PC-3 (cell line): ENCODE measurements around the gene KIRREL1. TPM values are rescaled to one million over a fixed set of nuclear protein-coding genes. Genes with fewer than 3 reads are reported as not detected.

Experiments used
- ATAC-seq: fragments of 200-7000 bp; cut with Tn5 transposase; 2 replicates; pipeline ENCODE4 v1.9.1; 2020; ENCODE audit warnings: mild to moderate bottlenecking, moderate library complexity
- BruUV-seq: library from RNA; stranded (reverse); fragments of 400-500 nt; replicated peaks from 2 replicates; lab custom pipeline; 2021; lab: Mats Ljungman, UMichigan
- CTCF ChIA-PET: fragments of 300-600 bp; sonication (Branson Sonifier 250); formaldehyde crosslinking; loops from one replicate; lab custom pipeline; 2022; ENCODE audit warnings: antibody characterized with exemption; lab: Charles Lee
- POLR2A ChIA-PET: fragments of 300-600 bp; sonication (Branson Sonifier 250); formaldehyde crosslinking; loops from one replicate; lab custom pipeline; 2022; ENCODE audit warnings: antibody characterized with exemption; ENCODE audit not compliant: unreplicated experiment; lab: Charles Lee
- DNase-seq: peaks from one replicate; pipeline ENCODE4 v3.0.0-alpha.2; 2015
- H2AFZ ChIP-seq: fragments of 300-600 bp; sonication (generic); 2 replicates; pipeline ENCODE4 v1.6.0; 2016; ENCODE audit warnings: antibody characterized with exemption, low read length
- H3F3A ChIP-seq: fragments of 300-600 bp; sonication (generic); one replicate; pipeline ENCODE4 v1.6.0; 2017; ENCODE audit warnings: antibody characterized with exemption, low read length, control low read depth, mild to moderate bottlenecking; ENCODE audit not compliant: unreplicated experiment
- H3K27ac ChIP-seq: fragments of 300-600 bp; sonication (generic); 2 replicates; pipeline ENCODE4 v1.5.1; 2016; ENCODE audit warnings: mild to moderate bottlenecking, low read length
- H3K27me3 ChIP-seq: fragments of 300-600 bp; sonication (generic); 2 replicates; pipeline ENCODE4 v1.6.1; 2016; ENCODE audit warnings: low read length, mixed read lengths
- H3K36me3 ChIP-seq: fragments of 300-600 bp; sonication (generic); 2 replicates; pipeline ENCODE4 v1.6.1; 2016; ENCODE audit warnings: low read depth, mixed run types, low read length, mixed read lengths
- H3K4me1 ChIP-seq: fragments of 300-600 bp; sonication (generic); 2 replicates; pipeline ENCODE4 v1.5.1; 2016; ENCODE audit warnings: low read length; ENCODE audit not compliant: insufficient read depth
- H3K4me2 ChIP-seq: fragments of 300-600 bp; sonication (generic); 2 replicates; pipeline ENCODE4 v1.6.0; 2016; ENCODE audit warnings: low read length
- H3K4me3 ChIP-seq: fragments of 300-600 bp; sonication (generic); 2 replicates; pipeline ENCODE4 v1.5.1; 2016; ENCODE audit warnings: mild to moderate bottlenecking, low read length, mixed read lengths
- H3K79me2 ChIP-seq: fragments of 300-600 bp; sonication (generic); 2 replicates; pipeline ENCODE4 v1.6.1; 2017; ENCODE audit warnings: low read length, mixed read lengths
- H3K9ac ChIP-seq: fragments of 300-600 bp; sonication (generic); 2 replicates; pipeline ENCODE4 v1.6.0; 2016; ENCODE audit warnings: mild to moderate bottlenecking, low read length
- H3K9me2 ChIP-seq: fragments of 300-600 bp; sonication (generic); replicated peaks from 2 replicates; pipeline ENCODE4 v1.6.1; 2016; ENCODE audit warnings: mixed run types, low read length, mixed read lengths
- H3K9me3 ChIP-seq: fragments of 300-600 bp; sonication (generic); 2 replicates; pipeline ENCODE4 v1.6.1; 2016; ENCODE audit warnings: low read length, mixed read lengths
- H4K20me1 ChIP-seq: fragments of 300-600 bp; sonication (generic); 2 replicates; pipeline ENCODE4 v1.6.1; 2016; ENCODE audit warnings: low read length, mixed read lengths
- EZH2 ChIP-seq: fragments of 300-600 bp; sonication (generic); IDR thresholded peaks from one replicate; pipeline ENCODE4 v1.6.1; 2017; ENCODE audit warnings: antibody characterized with exemption, mild to moderate bottlenecking, low read length; ENCODE audit not compliant: unreplicated experiment
- EZH2phosphoT487 ChIP-seq: fragments of 300-600 bp; sonication (generic); IDR thresholded peaks from 2 replicates; pipeline ENCODE4 v1.6.1; 2018; ENCODE audit warnings: mild to moderate bottlenecking, antibody characterized with exemption, low read length, borderline replicate concordance
- intact Hi-C: fragments of 100-400 bp; cut with micrococcal nuclease; formaldehyde crosslinking; loops from 2 replicates; pipeline ENCODE4 v1.9.0; 2023
- total RNA-seq: library from RNA; depleted of rRNA; stranded (reverse); fragments of >200 nt; gene quantifications from 2 replicates; pipeline ENCODE4 v1.2.3, GENCODE V29; 2014
- TF ChIP-seq, protein P1 (sequence below): fragments of 300-600 bp; sonication (generic); conservative IDR thresholded peaks from 2 replicates; pipeline ENCODE4 v1.5.1; 2017; ENCODE audit warnings: antibody characterized with exemption, low read depth, mild to moderate bottlenecking, low read length

KIRREL1 gene
- total RNA-seq, 1 experiment from 2014 or later = 49.8 TPM

DNA sequence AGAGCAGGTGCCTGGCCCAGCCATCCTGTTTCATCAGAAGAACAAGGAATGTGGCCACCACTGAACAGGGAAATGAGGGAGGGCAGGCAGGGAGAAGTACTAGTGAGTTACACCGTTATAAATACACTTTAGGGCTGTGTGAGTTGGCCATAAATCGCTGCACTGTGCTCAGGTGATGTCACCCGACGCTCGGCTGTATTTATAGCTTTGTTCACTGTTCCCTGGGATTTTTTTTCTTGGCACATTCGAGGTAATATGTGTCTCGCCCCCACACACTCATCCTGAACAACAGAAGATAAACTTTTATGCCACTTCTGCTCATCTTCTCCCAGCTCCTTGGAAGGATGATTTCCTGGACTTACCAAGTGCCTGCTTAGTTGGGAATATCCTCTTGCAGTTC lies 9.0 kb upstream of the KIRREL1 start:
- intact Hi-C loops = loop anchor here (2.0 kb wide), 1 partner anchor 16 kb away; no protein-coding TSS in a partner anchor
- DNase-seq = no peak
- Histone ChIP-seq H3K4me1 (no peaks in the 10 kb centered on the region), H3K9ac (no peak overlapping the region), H3K9me2 (no peaks in the 10 kb centered on the region), H3F3A (no peaks in the 10 kb centered on the region), H4K20me1 (no peaks in the 10 kb centered on the region), H3K4me2 (no peak overlapping the region), H3K36me3 (no peaks in the 10 kb centered on the region), H3K79me2 (no peaks in the 10 kb centered on the region), H3K4me3 (no peak overlapping the region), H3K27ac (no peak overlapping the region), H2AFZ (no peak overlapping the region), H3K27me3 (peaks cover 50% of the 10 kb centered on the region; the same call in 1 of the 2 replicates), H3K9me3 (no peaks in the 10 kb centered on the region)
- CTCF ChIA-PET = interaction anchor here (1.4 kb wide), 1 partner anchor 16 kb away, joined by 4 read pairs; no protein-coding TSS in a partner anchor
- TF ChIP-seq, protein P1, sequence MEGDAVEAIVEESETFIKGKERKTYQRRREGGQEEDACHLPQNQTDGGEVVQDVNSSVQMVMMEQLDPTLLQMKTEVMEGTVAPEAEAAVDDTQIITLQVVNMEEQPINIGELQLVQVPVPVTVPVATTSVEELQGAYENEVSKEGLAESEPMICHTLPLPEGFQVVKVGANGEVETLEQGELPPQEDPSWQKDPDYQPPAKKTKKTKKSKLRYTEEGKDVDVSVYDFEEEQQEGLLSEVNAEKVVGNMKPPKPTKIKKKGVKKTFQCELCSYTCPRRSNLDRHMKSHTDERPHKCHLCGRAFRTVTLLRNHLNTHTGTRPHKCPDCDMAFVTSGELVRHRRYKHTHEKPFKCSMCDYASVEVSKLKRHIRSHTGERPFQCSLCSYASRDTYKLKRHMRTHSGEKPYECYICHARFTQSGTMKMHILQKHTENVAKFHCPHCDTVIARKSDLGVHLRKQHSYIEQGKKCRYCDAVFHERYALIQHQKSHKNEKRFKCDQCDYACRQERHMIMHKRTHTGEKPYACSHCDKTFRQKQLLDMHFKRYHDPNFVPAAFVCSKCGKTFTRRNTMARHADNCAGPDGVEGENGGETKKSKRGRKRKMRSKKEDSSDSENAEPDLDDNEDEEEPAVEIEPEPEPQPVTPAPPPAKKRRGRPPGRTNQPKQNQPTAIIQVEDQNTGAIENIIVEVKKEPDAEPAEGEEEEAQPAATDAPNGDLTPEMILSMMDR = no peak
- TF ChIP-seq EZH2phosphoT487 = no peak
- TF ChIP-seq EZH2 = no peak
- peak; percentile 72 for ATAC-seq
- BruUV-seq = no TSS peak
- POLR2A ChIA-PET = no interaction called here

DNA sequence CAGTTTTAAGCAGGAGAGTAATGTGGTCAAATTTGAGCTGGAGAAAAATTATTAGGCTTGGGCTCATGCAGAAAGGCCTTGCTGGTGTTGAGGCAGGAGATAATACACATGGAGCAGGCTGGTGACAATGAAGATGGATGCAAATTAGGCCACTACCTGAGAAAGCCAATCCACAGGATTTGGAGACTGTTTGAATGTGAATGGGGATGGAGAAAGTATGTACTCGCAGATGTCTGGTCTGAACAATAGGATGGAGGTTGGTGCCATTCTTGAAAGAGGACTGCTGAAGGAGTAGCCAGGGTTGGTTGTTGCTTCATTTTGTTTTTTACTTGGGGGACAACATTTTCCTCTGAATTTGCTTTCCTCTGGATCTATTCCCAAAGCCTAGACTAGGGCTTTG lies 8.0 kb upstream of the KIRREL1 start:
- H3K79me2 ChIP-seq = no peaks in the 10 kb centered on the region
- BruUV-seq = no TSS peak
- no peaks in the 10 kb centered on the region for H3K36me3 ChIP-seq
- H3F3A ChIP-seq = no peaks in the 10 kb centered on the region
- H2AFZ ChIP-seq = no peak overlapping the region
- no peak overlapping the region for H3K4me2 ChIP-seq
- H3K27me3 ChIP-seq = peaks cover 50% of the 10 kb centered on the region; the same call in 1 of the 2 replicates
- no peak overlapping the region for H3K4me3 ChIP-seq
- H3K9me3 ChIP-seq = no peaks in the 10 kb centered on the region
- H4K20me1 ChIP-seq = no peaks in the 10 kb centered on the region
- no peak for TF ChIP-seq EZH2
- TF ChIP-seq, protein P1 = no peak
- TF ChIP-seq EZH2phosphoT487 = no peak
- no peak overlapping the region for H3K9ac ChIP-seq
- ChIA-PET CTCF (no interaction called here), POLR2A (no interaction called here)
- H3K9me2 ChIP-seq = no peaks in the 10 kb centered on the region
- no peak overlapping the region for H3K27ac ChIP-seq
- H3K4me1 ChIP-seq = no peaks in the 10 kb centered on the region
- intact Hi-C loops = loop anchor here (2.0 kb wide), 1 partner anchor 17 kb away; no protein-coding TSS in a partner anchor
- DNase-seq (no peak), ATAC-seq (no peak)

DNA sequence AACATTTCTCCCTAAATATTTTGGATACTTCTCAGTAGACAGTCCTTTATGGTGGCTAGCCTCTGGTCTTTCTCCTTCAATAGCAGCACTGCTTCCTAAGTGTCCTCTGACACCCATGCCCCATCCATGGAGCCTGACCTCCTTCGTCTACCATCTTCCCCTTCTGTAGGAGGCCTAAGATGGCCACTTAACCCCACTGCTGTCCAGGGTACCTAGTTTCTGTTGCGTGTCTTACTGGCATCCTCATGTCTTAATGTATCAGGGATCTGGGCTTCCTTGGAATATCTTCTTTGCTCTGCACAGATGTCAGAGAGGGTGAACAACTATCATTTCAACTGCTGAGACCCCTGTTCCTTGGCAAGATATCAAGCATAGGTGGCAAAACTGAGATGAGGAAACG lies 5.4 kb upstream of the KIRREL1 start:
- no peaks in the 10 kb centered on the region for H3K36me3 ChIP-seq
- no peak overlapping the region for H3K4me3 ChIP-seq
- H3K9ac ChIP-seq = no peak overlapping the region
- ChIA-PET CTCF (no interaction called here), POLR2A (no interaction called here)
- intact Hi-C loops = no loop called here
- H2AFZ ChIP-seq = no peak overlapping the region
- no peak overlapping the region for H3K4me2 ChIP-seq
- peaks cover 39% of the 10 kb centered on the region; the same call in 1 of the 2 replicates for H3K27me3 ChIP-seq
- no peaks in the 10 kb centered on the region for H3F3A ChIP-seq
- H4K20me1 ChIP-seq = no peaks in the 10 kb centered on the region
- no peaks in the 10 kb centered on the region for H3K79me2 ChIP-seq
- ATAC-seq (no peak), DNase-seq (no peak)
- TF ChIP-seq EZH2 (no peak), EZH2phosphoT487 (no peak)
- TF ChIP-seq, protein P1 = no peak
- H3K27ac ChIP-seq = no peak overlapping the region
- no peaks in the 10 kb centered on the region for H3K9me2 ChIP-seq
- peaks cover 10% of the 10 kb centered on the region for H3K4me1 ChIP-seq
- BruUV-seq = no TSS peak
- H3K9me3 ChIP-seq = no peaks in the 10 kb centered on the region
